Measurements from ENCODE around the gene TNFRSF1A.
"Not testable (repeated sequence)": the region's sequence is repeated elsewhere in the genome, so short reads cannot be mapped to it uniquely, and the experiment has no call there.

The TNFRSF1A gene

GRCh38 chr12:6358881-6359280, 17.0 kb upstream of the TNFRSF1A start:
- DNase-seq (ENCODE audit: low read depth, low spot score), result no peak

- no peak for DNase-seq (ENCODE audit: low read depth, low spot score)
Observed at GRCh38 chr12:6356374-6356820, 14.5 kb upstream of the TNFRSF1A start.

GRCh38 chr12:6355491-6356373, 13.9 kb upstream of the TNFRSF1A start:
- DNase-seq (ENCODE audit: low read depth, low spot score), result no peak

DNA sequence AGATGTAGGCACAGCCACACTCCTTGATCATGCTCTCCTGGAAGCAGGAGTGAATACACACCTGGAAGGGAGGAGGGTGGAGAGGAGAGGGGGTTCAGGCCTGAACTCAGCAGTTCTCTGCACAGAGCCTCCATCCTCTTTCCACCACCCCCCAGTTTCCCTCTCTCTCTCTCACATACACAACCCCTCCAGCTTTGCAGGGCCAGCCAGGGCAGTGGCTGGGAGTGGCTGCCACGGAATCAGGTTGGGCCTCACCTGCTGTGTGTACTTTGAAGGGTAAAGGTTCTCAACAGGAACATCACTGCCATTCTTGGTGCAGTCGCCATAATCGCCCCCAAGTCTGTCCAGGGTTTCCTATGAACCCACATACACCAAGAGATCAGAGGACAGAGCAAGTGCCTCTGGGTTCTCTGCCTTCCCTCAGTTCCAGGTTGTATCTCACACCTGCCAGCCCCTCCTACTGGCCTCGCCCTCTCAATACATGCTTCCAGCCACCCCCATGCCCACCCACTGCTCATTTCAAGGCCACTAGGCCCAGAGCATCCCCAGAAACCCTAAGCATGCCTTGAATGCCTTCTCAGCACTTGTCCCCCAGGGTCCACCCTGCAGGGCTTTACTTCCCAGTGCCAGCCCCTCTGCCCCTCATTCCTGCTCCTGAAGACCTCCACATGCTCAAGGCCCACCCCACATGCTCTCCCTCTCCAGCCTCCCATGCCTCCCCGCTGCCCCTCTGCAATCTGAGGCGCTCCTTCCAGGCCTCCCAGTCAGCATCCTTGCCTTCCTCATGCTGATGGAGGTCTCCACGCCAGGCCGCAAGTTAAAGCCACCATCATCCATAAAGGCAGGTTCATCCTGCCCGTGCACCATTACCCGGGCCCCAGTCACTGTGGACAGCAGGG, 12.9 kb upstream of the TNFRSF1A start:
- no peak for DNase-seq (ENCODE audit: low read depth, low spot score)

GRCh38 chr12:6352193-6353173, 10.6 kb upstream of the TNFRSF1A start:
- no peak for DNase-seq (ENCODE audit: low read depth, low spot score)

DNA sequence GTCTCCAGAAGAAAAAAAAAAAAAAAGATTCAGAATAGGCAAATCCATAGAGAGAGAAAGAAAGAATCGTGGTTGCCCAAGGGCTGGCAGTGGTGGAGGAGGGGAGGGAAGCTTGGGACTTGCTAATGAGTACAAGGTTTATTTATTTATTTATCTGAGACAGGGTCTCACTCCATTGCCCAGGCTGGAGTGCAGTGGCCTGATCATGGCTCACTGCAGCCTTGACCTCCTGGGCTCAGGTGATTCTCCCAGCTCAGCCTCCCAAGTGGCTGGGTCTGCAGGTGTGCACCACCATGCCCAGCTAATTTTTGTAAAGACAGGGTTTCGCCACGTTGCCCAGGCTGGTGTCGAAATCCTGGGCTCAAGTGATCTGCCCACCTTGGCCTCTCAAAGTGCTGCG, 9.7 kb upstream of the TNFRSF1A start:
- DNase-seq (ENCODE audit: low read depth, low spot score), result no peak

- DNase-seq (ENCODE audit: low read depth, low spot score), result no peak
Observed at GRCh38 chr12:6347367-6348338, 5.8 kb upstream of the TNFRSF1A start.

DNA sequence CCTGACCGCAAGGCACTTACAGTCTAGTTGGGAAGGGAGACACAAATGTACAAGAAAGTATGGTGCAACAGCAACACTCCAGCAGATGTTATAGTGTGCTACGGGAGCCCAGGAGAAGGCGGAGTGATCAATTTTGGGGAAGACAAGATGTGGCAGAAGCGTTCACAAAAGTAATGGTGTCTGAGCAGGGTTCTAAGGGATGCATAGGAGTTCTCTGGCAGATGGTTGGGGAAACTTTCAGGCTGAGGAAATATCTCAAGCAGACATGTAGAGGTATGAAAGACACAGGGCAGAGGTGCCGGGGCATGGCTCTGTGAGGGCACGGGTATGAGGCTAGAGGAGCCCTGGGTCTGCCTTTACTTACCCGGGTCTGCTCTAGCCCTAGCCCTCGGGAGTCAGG, 5.1 kb upstream of the TNFRSF1A start:
- DNase-seq (ENCODE audit: low read depth, low spot score), result no peak

DNA sequence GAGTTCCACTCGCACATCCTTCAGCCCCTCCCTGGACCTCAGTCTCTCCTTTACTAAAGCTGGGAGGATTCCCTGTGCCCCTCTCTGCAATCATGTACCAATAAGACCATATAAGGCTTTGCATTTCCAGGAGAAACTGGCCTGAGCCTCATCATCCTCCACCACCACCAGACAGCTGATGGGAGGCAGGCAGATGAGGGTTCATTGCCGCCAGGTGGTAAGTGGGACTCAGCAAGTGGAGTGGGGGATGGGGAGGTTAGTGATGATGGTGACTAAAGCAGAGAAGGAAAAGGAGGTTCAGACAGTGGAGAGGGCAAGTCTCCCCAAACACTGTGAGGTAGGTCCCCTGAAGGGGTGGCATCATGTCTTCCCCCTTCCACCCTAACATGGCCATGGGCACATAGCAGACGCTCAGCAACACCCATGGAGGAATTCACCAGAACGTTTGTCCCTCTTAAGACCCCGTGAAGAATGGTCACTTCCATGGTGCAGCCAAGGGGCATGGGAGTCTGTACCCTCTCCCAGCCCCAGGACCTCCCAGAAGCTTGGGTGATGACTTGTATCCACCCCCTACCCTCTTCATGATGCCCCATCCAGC, 4.5 kb upstream of the TNFRSF1A start:
- DNase-seq (ENCODE audit: low read depth, low spot score), result no peak

DNA sequence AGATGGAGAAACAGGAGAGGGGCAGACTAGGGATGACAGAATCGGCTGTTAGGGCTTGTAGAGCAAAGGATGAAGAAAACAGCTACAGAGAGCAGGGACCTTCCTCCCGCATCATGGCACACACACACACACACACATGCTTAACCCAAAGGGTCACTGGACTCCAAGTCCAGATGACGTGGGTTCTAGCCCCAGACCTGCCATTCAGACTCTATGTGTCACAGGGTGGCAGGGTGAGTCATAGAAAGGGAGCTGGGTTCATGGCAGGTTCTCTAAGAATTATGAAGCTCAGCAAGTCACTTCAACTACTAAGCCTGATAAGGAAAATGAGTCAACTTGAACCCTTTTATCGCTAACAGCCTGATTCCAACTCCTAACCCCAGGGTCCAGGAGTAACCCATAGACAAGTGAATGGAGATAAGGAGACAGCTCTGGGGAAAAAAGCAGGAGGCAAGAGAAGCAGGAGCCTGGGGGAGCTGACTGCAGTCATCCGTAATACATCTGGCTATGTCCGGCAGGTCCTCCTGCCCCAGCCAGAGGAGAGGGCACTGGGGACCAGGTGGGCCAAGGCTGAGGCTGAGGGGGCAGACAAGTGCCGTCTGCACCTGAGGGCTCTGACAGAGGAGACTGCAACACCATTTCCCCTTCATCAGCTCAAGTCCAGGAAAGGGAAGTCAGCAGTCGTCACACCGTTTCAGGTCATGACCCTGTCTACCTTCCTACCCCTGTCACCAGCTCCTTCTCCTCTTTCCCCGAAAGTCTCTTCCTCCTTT, 3.6 kb upstream of the TNFRSF1A start:
- DNase-seq (ENCODE audit: low read depth, low spot score), result peak; percentile 75

DNA sequence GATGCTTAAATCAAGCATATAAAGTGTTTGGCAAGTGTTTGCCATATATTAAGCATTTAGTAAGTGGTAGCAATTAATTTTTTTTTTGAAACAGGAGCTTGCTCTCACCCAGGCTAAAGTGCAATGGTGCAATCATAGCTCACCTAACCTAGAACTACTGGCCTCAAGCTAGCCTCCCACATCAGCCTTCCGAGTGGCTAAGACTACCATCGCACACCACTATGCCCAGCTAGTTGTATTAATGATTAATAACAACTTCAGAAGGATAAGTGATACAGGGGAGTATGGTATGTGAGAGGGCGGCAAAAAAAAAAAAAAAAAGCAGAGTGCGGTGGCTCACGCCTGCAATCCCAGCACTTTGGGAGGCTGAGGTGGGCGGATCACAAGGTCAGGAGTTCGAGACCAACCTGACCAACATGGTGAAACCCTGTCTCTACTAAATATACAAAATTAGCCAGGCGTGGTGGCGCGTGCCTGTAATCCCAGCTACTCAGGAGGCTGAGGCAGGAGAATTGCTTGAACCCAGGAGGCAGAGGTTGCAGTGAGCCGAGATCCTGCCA, 2.3 kb upstream of the TNFRSF1A start:
- not testable (repeated sequence) for DNase-seq (ENCODE audit: low read depth, low spot score)

DNA sequence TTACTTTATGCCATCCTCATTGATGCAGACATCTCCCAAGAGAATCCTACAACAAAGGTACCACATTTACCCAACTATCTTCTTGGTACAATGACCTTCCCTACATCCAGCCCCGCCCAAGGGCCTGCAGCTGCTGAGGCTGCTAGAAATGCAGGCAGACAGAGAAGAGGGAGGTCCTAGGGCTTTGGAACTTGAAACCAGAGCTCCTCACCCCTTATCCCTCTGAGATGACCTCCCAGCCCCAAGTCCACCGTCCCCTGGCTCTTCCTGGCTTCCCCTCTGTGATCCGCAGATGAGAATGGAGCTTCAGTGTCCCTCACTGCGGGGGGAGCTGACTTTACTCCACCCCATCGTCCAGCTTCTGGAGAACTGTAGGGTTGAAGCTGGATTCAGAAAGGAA, 1.6 kb upstream of the TNFRSF1A start:
- DNase-seq (ENCODE audit: low read depth, low spot score), result no peak

DNA sequence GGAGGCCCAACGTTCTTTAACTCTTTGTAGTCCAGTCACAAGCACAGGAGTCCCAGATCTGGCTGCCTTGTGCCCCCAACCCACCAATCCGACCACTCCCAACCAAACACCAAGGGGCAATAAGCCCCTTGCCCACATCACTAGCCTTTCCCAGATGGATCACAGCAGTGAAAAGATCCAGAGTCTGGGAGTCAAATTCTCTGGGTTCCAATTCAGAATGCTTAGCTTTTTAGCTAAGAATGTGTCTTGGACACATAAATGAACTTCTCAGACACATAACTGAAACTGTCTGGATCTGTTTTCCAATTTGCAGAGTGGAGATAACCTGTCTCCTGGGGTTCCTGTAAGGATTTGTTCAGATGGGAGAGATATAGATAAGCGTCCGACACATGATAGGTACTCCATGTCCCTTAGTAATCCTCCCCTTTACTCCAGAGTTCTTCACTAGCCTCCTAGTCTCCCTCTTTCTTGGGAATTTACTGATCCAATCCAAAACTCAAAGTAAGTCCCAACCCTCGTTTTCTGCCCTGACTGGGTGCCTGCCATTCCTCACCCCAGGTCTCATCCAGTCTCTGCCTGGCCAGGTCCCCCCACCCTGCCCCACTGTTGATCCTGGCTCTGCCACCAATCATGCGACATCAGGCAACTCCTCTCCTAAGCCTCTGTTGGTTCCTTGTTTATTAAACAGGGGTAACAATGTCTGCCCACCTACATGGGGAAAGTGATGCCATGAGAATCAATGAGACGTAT, 439 bp upstream of the TNFRSF1A start:
- DNase-seq (ENCODE audit: low read depth, low spot score), result no peak

GRCh38 chr12:6340745-6341416, 995 bp downstream of the TNFRSF1A start:
- no peak for DNase-seq (ENCODE audit: low read depth, low spot score)

DNA sequence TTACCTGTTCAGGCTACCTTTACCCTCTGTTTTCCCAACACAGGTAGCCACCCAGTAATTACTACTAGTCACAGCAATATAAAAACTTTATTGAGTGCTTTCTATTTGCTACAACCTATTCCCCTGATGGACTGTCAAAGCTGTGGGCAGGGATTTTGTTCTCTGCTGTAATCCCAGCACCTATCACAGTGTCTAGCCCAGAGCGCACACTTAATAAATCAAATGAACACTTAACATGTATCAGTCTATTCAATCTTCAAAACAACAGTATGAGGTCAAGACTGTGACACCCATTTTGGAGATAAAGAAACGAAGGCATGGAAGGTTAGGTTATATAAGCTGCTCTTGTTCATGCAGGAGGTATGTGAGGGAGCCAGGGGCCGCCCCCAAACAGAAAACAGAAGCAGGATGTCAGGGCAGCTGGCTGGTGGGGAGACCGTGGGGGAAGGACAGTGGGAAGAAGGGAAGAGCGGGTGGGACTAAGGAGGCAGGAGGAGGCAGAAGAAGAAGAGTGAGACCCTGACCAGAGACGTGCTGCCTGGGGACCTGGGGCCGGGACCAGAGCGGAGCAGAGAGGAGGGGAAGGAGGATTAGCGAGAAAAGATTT, 1.7 kb downstream of the TNFRSF1A start:
- DNase-seq (ENCODE audit: low read depth, low spot score), result no peak

DNA sequence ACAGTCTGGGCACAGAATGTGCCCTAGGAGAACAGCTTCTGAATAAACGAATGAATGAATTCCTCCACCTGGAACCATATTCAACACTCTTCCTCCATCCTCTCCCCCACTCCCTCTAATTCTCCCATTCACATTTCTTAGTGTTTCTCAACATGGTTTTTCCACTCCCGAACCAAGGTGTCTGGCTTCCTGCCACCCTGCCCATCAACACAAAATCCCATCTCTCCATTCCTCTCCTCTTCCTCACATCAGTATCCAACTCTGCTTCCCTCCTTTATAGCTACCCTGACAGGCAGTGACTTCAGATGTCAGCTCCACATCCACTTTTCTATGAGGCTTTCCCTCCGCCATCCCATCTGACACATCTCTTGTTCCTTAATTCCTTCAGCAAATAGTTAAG, 2.9 kb downstream of the TNFRSF1A start:
- no peak for DNase-seq (ENCODE audit: low read depth, low spot score)

DNA sequence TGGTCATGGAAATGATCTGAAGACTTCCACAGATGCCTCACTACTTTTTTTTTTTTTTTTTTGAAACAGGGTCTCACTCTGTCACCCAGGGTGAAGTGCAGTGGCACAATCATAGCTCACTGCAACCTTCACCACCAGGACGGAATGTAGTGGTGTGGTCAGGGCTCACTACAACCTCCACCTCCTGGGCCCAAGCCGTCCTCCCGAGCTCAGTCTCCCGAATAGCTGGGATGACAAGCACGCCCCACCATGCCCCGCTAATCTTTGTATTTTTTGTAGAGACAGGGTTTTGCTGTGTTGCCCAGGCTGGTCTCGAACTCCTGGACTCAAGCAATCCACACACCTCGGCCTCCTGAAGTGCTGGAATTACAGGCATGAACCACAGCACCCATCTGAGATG, 3.3 kb downstream of the TNFRSF1A start:
- not testable (repeated sequence) for DNase-seq (ENCODE audit: low read depth, low spot score)

Measured in brain pericyte (primary cell).